Muscle of back (tissue), 13 donors: ENCODE measurements around the gene PID1. TPM values are rescaled to one million over a fixed set of nuclear protein-coding genes. Genes with fewer than 3 reads are reported as not detected.
A peak's percentile ranks its signal among the peaks of the same experiment; 100 is the strongest.

Source experiments
- DNase-seq, 3 donors: peaks; one replicate each; pipeline versions ENCODE4 v3.0.0 to v3.0.0-alpha.2; 2013
- long read RNA-seq, 9 donors: transcript quantifications; one replicate each; lab custom pipeline, GENCODE V29; 2026
- polyA plus RNA-seq, 10 donors: library from polyadenylated mRNA; unstranded; fragments of 120-200 nt; gene quantifications; one replicate each; pipeline ENCODE4 v1.2.1, GENCODE V29; 2013; ENCODE audit not compliant: insufficient read length in 10 of 10

The PID1 gene
- polyA plus RNA-seq = 10 to 100 TPM; 21.7 to 49.7 (median 28.5) TPM
- long read RNA-seq, donor 1, transcript PID1-203 (3 exons, 2,533 nt) = major isoform, 8 of 8 reads
- long read RNA-seq, donor 1, partial matches to known transcripts = 0 of 8 reads
- long read RNA-seq, donor 1, other reads (novel, unspliced or antisense) = 0 of 8 reads
- long read RNA-seq, donor 2, transcript PID1-203 (3 exons, 2,533 nt) = major isoform, 12 of 12 reads
- long read RNA-seq, donor 2, partial matches to known transcripts = 0 of 12 reads
- long read RNA-seq, donor 2, other reads (novel, unspliced or antisense) = 0 of 12 reads
- long read RNA-seq, donor 3 = 0 reads
- long read RNA-seq, donor 4, transcript PID1-203 (3 exons, 2,533 nt) = major isoform, 9 of 9 reads
- long read RNA-seq, donor 4, partial matches to known transcripts = 0 of 9 reads
- long read RNA-seq, donor 4, other reads (novel, unspliced or antisense) = 0 of 9 reads
- long read RNA-seq, donor 5, transcript PID1-203 (3 exons, 2,533 nt) = major isoform, 13 of 14 reads
- long read RNA-seq, donor 5, partial matches to known transcripts = 0 of 14 reads
- long read RNA-seq, donor 5, other reads (novel, unspliced or antisense) = 0 of 14 reads
- long read RNA-seq, donor 6, transcript PID1-203 (3 exons, 2,533 nt) = major isoform, 16 of 16 reads
- long read RNA-seq, donor 6, partial matches to known transcripts = 0 of 16 reads
- long read RNA-seq, donor 6, other reads (novel, unspliced or antisense) = 0 of 16 reads
- long read RNA-seq, donor 7, transcript PID1-203 (3 exons, 2,533 nt) = major isoform, 11 of 11 reads
- long read RNA-seq, donor 7, partial matches to known transcripts = 0 of 11 reads
- long read RNA-seq, donor 7, other reads (novel, unspliced or antisense) = 0 of 11 reads
- long read RNA-seq, donor 8, transcript PID1-203 (3 exons, 2,533 nt) = major isoform, 6 of 6 reads
- long read RNA-seq, donor 8, partial matches to known transcripts = 0 of 6 reads
- long read RNA-seq, donor 8, other reads (novel, unspliced or antisense) = 0 of 6 reads
- long read RNA-seq, donor 9 = 0 reads

- peak; percentile 51 to 82 (median 72) for DNase-seq
Observed at GRCh38 chr2:229270551-229271410, at the start of gene PID1. Gene PID1, minus strand, starts transcription at chr2:229271287. Its CDS starts 244 bp downstream, at chr2:229271043.

- no peak for DNase-seq
Observed at GRCh38 chr2:229319558-229319957, 48.5 kb upstream of the PID1 start.

GRCh38 chr2:229314117-229314516 is 43.0 kb upstream of the PID1 start:
- no peak for DNase-seq

GRCh38 chr2:229313591-229313990 is 42.5 kb upstream of the PID1 start:
- DNase-seq = peak; percentile 30 to 70 (median 62)

GRCh38 chr2:229301237-229301636 is 30.1 kb upstream of the PID1 start:
- no peak for DNase-seq

- no peak for DNase-seq
Observed at GRCh38 chr2:229300790-229301189, 29.7 kb upstream of the PID1 start.

GRCh38 chr2:229300371-229300770 is 29.3 kb upstream of the PID1 start:
- DNase-seq = no peak

- DNase-seq = peak in 1 of 3 donors; percentile 40
Observed at GRCh38 chr2:229297247-229297646, 26.2 kb upstream of the PID1 start.

- DNase-seq = peak in 1 of 3 donors; percentile 35
Observed at GRCh38 chr2:229296536-229296935, 25.4 kb upstream of the PID1 start.

GRCh38 chr2:229296016-229296415 is 24.9 kb upstream of the PID1 start:
- DNase-seq = no peak

- no peak for DNase-seq
Observed at GRCh38 chr2:229287823-229288222, 16.7 kb upstream of the PID1 start.

- DNase-seq = peak; percentile 31 to 61 (median 52)
Observed at GRCh38 chr2:229282758-229283546, 11.9 kb upstream of the PID1 start.

- DNase-seq = no peak
Observed at GRCh38 chr2:229279516-229279915, 8.4 kb upstream of the PID1 start.

GRCh38 chr2:229275506-229275905 is 4.4 kb upstream of the PID1 start:
- no peak for DNase-seq

GRCh38 chr2:229273723-229274338 is 2.7 kb upstream of the PID1 start:
- peak; percentile 78 to 91 (median 81) for DNase-seq

GRCh38 chr2:229273006-229273722 is 2.1 kb upstream of the PID1 start:
- peak in 1 of 3 donors; percentile 28 for DNase-seq

GRCh38 chr2:229269941-229270340 is 1.1 kb downstream of the PID1 start:
- DNase-seq = peak in 2 of 3 donors; percentile 33 to 61

GRCh38 chr2:229269146-229269545 is 1.9 kb downstream of the PID1 start:
- peak in 1 of 3 donors; percentile 42 for DNase-seq

- no peak for DNase-seq
Observed at GRCh38 chr2:229268626-229269025, 2.5 kb downstream of the PID1 start.
